WTC11 (cell line): ENCODE measurements around the gene TTLL12.

Experiments used
- FOXJ3 ChIP-seq: sonication (generic); formaldehyde crosslinking; IDR thresholded peaks from 2 replicates; pipeline ENCODE4 v1.9.0; 2021; ENCODE audit warnings: missing genetic modification reagents, mild to moderate bottlenecking, borderline replicate concordance
- SMAD4 ChIP-seq: sonication (generic); formaldehyde crosslinking; IDR thresholded peaks from 2 replicates; pipeline ENCODE4 v1.8.0; 2022; ENCODE audit warnings: mild to moderate bottlenecking, missing genetic modification reagents
- TCF7 ChIP-seq: sonication (generic); formaldehyde crosslinking; IDR thresholded peaks from 2 replicates; pipeline ENCODE4 v1.8.0; 2022; ENCODE audit warnings: mild to moderate bottlenecking, low read depth, missing genetic modification reagents, moderate library complexity
- ZNF121 ChIP-seq: sonication (generic); formaldehyde crosslinking; IDR thresholded peaks from 2 replicates; pipeline ENCODE4 v1.8.0; 2023; ENCODE audit warnings: missing genetic modification reagents
- ZNF232 ChIP-seq: sonication (generic); formaldehyde crosslinking; IDR thresholded peaks from 2 replicates; pipeline ENCODE4 v1.8.0; 2022; ENCODE audit warnings: mild to moderate bottlenecking, missing genetic modification reagents
- ZNF263 ChIP-seq: sonication (generic); formaldehyde crosslinking; IDR thresholded peaks from 2 replicates; pipeline ENCODE4 v1.8.1; 2022; ENCODE audit warnings: low read depth, mild to moderate bottlenecking, moderate library complexity, missing genetic modification reagents
- TF ChIP-seq, protein P1 (sequence below): fragments of 200-600 bp; IDR thresholded peaks from 2 replicates; pipeline ENCODE4 v1.8.0; 2022; ENCODE audit warnings: antibody characterized with exemption
- TF ChIP-seq, protein P2 (sequence below): sonication (generic); formaldehyde crosslinking; IDR thresholded peaks from 2 replicates; pipeline ENCODE4 v1.8.0; 2022; ENCODE audit warnings: mild to moderate bottlenecking, missing genetic modification reagents
- TF ChIP-seq, protein P3 (sequence below): sonication (generic); formaldehyde crosslinking; IDR thresholded peaks from 2 replicates; pipeline ENCODE4 v1.8.0; 2022; ENCODE audit warnings: mild to moderate bottlenecking, missing genetic modification reagents

DNA sequence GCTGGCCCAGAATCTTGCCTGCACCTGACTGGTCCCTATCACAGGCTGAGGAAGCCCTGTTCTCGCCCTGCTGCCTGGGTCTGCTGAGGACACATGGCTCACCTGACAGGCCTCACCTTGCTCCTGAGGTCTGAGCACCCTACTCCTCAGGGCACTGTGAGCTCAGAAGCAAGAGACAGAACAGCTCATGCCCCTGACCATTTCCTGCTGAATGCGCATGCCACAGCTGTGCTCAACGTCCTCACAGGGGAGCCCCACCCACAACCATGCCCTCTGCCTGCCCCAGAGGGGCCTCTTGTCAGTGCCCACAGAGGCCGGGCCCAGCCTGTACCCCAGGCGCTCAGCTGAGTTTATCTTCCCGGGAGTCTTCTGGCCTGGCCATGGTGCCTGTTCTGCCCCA lies 38.4 kb downstream of the TTLL12 start:
- TF ChIP-seq, protein P1, sequence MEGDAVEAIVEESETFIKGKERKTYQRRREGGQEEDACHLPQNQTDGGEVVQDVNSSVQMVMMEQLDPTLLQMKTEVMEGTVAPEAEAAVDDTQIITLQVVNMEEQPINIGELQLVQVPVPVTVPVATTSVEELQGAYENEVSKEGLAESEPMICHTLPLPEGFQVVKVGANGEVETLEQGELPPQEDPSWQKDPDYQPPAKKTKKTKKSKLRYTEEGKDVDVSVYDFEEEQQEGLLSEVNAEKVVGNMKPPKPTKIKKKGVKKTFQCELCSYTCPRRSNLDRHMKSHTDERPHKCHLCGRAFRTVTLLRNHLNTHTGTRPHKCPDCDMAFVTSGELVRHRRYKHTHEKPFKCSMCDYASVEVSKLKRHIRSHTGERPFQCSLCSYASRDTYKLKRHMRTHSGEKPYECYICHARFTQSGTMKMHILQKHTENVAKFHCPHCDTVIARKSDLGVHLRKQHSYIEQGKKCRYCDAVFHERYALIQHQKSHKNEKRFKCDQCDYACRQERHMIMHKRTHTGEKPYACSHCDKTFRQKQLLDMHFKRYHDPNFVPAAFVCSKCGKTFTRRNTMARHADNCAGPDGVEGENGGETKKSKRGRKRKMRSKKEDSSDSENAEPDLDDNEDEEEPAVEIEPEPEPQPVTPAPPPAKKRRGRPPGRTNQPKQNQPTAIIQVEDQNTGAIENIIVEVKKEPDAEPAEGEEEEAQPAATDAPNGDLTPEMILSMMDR, result no peak
- TF ChIP-seq ZNF263 (CRISPR knock-in tag), result no peak
- TF ChIP-seq ZNF121, result no peak
- TF ChIP-seq, protein P2, sequence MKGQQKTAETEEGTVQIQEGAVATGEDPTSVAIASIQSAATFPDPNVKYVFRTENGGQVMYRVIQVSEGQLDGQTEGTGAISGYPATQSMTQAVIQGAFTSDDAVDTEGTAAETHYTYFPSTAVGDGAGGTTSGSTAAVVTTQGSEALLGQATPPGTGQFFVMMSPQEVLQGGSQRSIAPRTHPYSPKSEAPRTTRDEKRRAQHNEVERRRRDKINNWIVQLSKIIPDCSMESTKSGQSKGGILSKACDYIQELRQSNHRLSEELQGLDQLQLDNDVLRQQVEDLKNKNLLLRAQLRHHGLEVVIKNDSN, result no peak
- no peak for TF ChIP-seq TCF7 (CRISPR knock-in tag)
- no peak for TF ChIP-seq ZNF232 (CRISPR knock-in tag)
- no peak for TF ChIP-seq SMAD4
- TF ChIP-seq, protein P3, sequence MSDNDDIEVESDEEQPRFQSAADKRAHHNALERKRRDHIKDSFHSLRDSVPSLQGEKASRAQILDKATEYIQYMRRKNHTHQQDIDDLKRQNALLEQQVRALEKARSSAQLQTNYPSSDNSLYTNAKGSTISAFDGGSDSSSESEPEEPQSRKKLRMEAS (CRISPR knock-in tag), result no peak
- no peak for TF ChIP-seq FOXJ3 (CRISPR knock-in tag)
